Activated gamma-delta T cell (primary cell): ENCODE data around the gene CILP.

Experiments
- DNase-seq: peaks from one replicate; lab custom pipeline; 2025; lab: John Stamatoyannopoulos, UW

Gene CILP

DNA sequence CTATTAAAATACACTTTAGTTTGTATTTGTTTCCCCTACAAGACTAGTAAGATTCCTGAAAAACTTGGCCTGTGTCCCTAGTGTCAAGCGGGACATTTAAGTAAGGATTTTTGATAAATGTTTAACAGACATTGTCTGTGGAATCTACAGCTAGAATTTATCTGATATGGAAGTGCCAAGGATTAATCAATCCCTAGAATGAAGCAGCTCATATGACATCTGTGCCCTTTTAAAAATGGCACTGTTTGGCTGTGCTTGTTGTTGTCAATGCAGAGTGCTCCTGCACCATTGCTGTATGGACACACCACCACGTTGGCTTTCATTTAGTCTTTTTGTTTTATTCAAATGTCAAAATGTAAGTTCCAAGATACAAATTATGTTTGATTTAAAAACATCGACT lies 63.4 kb downstream of the CILP start:
- DNase-seq, result no peak

DNA sequence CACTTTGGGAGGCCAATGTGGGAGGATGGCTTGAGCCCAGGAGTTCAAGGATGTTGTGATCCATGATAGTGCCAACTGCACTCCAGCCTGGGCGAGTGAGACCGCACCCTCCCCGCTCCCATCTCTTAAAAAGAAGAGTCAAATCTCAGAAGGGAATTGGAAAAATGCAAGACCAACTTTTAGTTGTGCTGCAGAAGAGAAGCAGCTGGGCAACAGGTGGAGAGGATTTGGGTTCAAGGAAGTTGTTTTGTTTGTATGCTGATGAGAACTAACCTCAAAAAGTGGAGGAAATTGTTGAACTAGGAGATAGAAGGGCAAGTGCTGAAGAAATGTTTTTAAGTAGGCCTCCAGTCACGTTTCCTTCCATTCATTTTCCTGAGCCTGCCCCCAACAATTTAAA lies 64.8 kb downstream of the CILP start:
- DNase-seq, result no peak
